Activated T-helper 1 cell treated with anti-CD3 and anti-CD28 coated beads, Interleukin-2, amount 50 U/mL, for 16 hours (primary cell): ENCODE data around the gene RAB17.

ENCODE experiments used
- DNase-seq, 2 donors: peaks; one replicate each; pipeline ENCODE4 v3.0.0-alpha.2; 2020; ENCODE audit warnings: low read depth in 1 of 2, low spot score in 1 of 2

RAB17 gene

GRCh38 chr2:237540223-237540775, 50.2 kb downstream of the RAB17 start:
- no peak for DNase-seq

GRCh38 chr2:237539681-237540080, 50.9 kb downstream of the RAB17 start:
- DNase-seq = no peak

- DNase-seq = no peak
Observed at GRCh38 chr2:237538901-237539300, 51.6 kb downstream of the RAB17 start.

GRCh38 chr2:237538001-237538720, 52.4 kb downstream of the RAB17 start:
- DNase-seq = no peak

- DNase-seq = no peak
Observed at GRCh38 chr2:237536617-237537016, 53.9 kb downstream of the RAB17 start.

- no peak for DNase-seq
Observed at GRCh38 chr2:237536083-237536415, 54.5 kb downstream of the RAB17 start.

- no peak for DNase-seq
Observed at GRCh38 chr2:237535385-237536082, 55.0 kb downstream of the RAB17 start.

GRCh38 chr2:237534380-237534779, 56.2 kb downstream of the RAB17 start:
- DNase-seq = no peak

- no peak for DNase-seq
Observed at GRCh38 chr2:237533668-237534161, 56.8 kb downstream of the RAB17 start.

- no peak for DNase-seq
Observed at GRCh38 chr2:237532160-237532559, 58.4 kb downstream of the RAB17 start.

GRCh38 chr2:237530472-237531433, 59.8 kb downstream of the RAB17 start:
- DNase-seq = no peak

- DNase-seq = no peak
Observed at GRCh38 chr2:237529452-237530402, 60.8 kb downstream of the RAB17 start.

- no peak for DNase-seq
Observed at GRCh38 chr2:237527766-237528165, 62.8 kb downstream of the RAB17 start.

GRCh38 chr2:237527233-237527632, 63.3 kb downstream of the RAB17 start:
- no peak for DNase-seq

- no peak for DNase-seq
Observed at GRCh38 chr2:237525559-237526157, 64.9 kb downstream of the RAB17 start.

- DNase-seq = no peak
Observed at GRCh38 chr2:237524631-237525030, 65.9 kb downstream of the RAB17 start.
